H1 (cell line): ENCODE data around the gene ATG5. TPM values are rescaled to one million over a fixed set of nuclear protein-coding genes. Genes with fewer than 3 reads are reported as not detected.

Experiments used
- CTCF ChIA-PET: fragments of 300-600 bp; sonication (Branson Sonifier 250); formaldehyde crosslinking; loops from one replicate; lab custom pipeline; 2021; ENCODE audit not compliant: partially characterized antibody; lab: Charles Lee
- POLR2A ChIA-PET: fragments of 300-600 bp; sonication (Branson Sonifier 250); formaldehyde crosslinking; loops from one replicate; lab custom pipeline; 2021; ENCODE audit warnings: inconsistent platforms; ENCODE audit not compliant: partially characterized antibody; lab: Charles Lee
- DNase-seq, 2 experiments: peaks; one replicate each; pipeline versions ENCODE4 v3.0.0 to v3.0.0-alpha.2; 2010 to 2022; ENCODE audit warnings: low spot score in 2 of 2, low read depth in 1 of 2, mixed read lengths in 1 of 2
- FAIRE-seq: peaks from 2 replicates; lab custom pipeline; 2011; peaks lifted over from hg19 to GRCh38; lab: Jason Lieb, UNC
- H2AFZ ChIP-seq: 2 replicates; pipeline ENCODE4 v1.8.1; 2012; ENCODE audit warnings: low read length, inconsistent platforms
- H2AK5ac ChIP-seq: 2 replicates; pipeline ENCODE4 v1.6.1; 2013; ENCODE audit warnings: low read depth, low read length
- H2BK120ac ChIP-seq: replicated peaks from 2 replicates; pipeline ENCODE3; 2013; ENCODE audit warnings: low read depth, low read length, inconsistent platforms
- H2BK12ac ChIP-seq: 2 replicates; pipeline ENCODE4 v1.6.1; 2013; ENCODE audit warnings: low read depth, low read length
- H2BK15ac ChIP-seq: 2 replicates; pipeline ENCODE4 v1.6.1; 2013; ENCODE audit warnings: low read length
- H2BK20ac ChIP-seq: 2 replicates; pipeline ENCODE4 v1.6.1; 2013; ENCODE audit warnings: low read length
- H2BK5ac ChIP-seq: 2 replicates; pipeline ENCODE4 v1.6.1; 2013; ENCODE audit warnings: low read depth, low read length
- H3K14ac ChIP-seq: 2 replicates; pipeline ENCODE4 v1.6.1; 2013; ENCODE audit warnings: inconsistent platforms; ENCODE audit not compliant: insufficient read length
- H3K18ac ChIP-seq: 2 replicates; pipeline ENCODE4 v1.6.1; 2013; ENCODE audit warnings: low read length; ENCODE audit errors: extremely low read depth
- H3K23ac ChIP-seq: 2 replicates; pipeline ENCODE4 v1.6.1; 2013; ENCODE audit warnings: inconsistent platforms; ENCODE audit not compliant: insufficient read length
- H3K23me2 ChIP-seq: 2 replicates; pipeline ENCODE4 v1.6.1; 2013; ENCODE audit warnings: low read depth, low read length
- H3K27ac ChIP-seq: 2 replicates; pipeline ENCODE4 v1.6.1; 2011; ENCODE audit warnings: low read depth, low read length, inconsistent platforms
- H3K27me3 ChIP-seq, 4 experiments: replicated peaks in 1 of 4; 1 replicate in 1 of 4; 2 replicates in 3 of 4; pipeline versions ENCODE4 v1.6.1 to v1.8.1; 2011 to 2013; ENCODE audit warnings: low read length in 3 of 4, mild to moderate bottlenecking in 3 of 4, inconsistent platforms in 2 of 4, mixed read lengths in 2 of 4, moderate library complexity in 1 of 4; ENCODE audit not compliant: control insufficient read depth in 3 of 4, insufficient read depth in 3 of 4; ENCODE audit errors: extremely low read depth in 1 of 4
- H3K36me3 ChIP-seq, 4 experiments: 2 replicates each; pipeline versions ENCODE4 v1.6.1 to v1.8.1; 2011 to 2013; ENCODE audit warnings: mild to moderate bottlenecking in 4 of 4, low read length in 3 of 4, moderate library complexity in 2 of 4, control low read depth in 1 of 4, inconsistent platforms in 1 of 4; ENCODE audit not compliant: insufficient read depth in 4 of 4, control insufficient read depth in 2 of 4
- H3K4ac ChIP-seq: replicated peaks from 2 replicates; pipeline ENCODE3; 2013; ENCODE audit warnings: low read length, low read depth, mixed read lengths, inconsistent platforms; ENCODE audit not compliant: insufficient read length
- H3K4me1 ChIP-seq, 4 experiments: replicated peaks in 1 of 4; 1 replicate in 1 of 4; 2 replicates in 3 of 4; pipeline versions ENCODE4 v1.6.1 to v1.8.1; 2011 to 2013; ENCODE audit warnings: low read length in 3 of 4, inconsistent platforms in 2 of 4, mixed read lengths in 1 of 4; ENCODE audit not compliant: insufficient read depth in 4 of 4, control insufficient read depth in 3 of 4
- H3K4me2 ChIP-seq, 2 experiments: 2 replicates each; pipeline versions ENCODE4 v1.6.1 to v1.8.1; 2011 to 2013; ENCODE audit warnings: low read depth in 2 of 2, low read length in 2 of 2, control low read depth in 1 of 2, inconsistent platforms in 1 of 2, mild to moderate bottlenecking in 1 of 2; ENCODE audit not compliant: insufficient read depth in 1 of 2
- H3K4me3 ChIP-seq, 4 experiments: fragments of 200-600, 300-600 bp in 1 of 4; sonication (generic), shearing (Covaris generic), sonication (Bioruptor Twin) in 1 of 4; 2 replicates each; pipeline versions ENCODE4 v1.5.1 to v1.8.1; 2011 to 2016; ENCODE audit warnings: low read length in 4 of 4, low read depth in 3 of 4, control low read depth in 2 of 4, inconsistent platforms in 2 of 4, mild to moderate bottlenecking in 2 of 4, mixed read lengths in 1 of 4, moderate library complexity in 1 of 4; ENCODE audit not compliant: insufficient read depth in 2 of 4; ENCODE audit errors: extremely low read depth in 1 of 4
- H3K56ac ChIP-seq: replicated peaks from 2 replicates; pipeline ENCODE3; 2013; ENCODE audit warnings: low read depth, mild to moderate bottlenecking, mixed read lengths, low read length, inconsistent platforms; ENCODE audit not compliant: insufficient read length
- H3K79me1 ChIP-seq: 2 replicates; pipeline ENCODE4 v1.6.1; 2013; ENCODE audit warnings: low read depth, low read length, control low read depth
- H3K79me2 ChIP-seq, 2 experiments: 2 replicates each; pipeline versions ENCODE4 v1.6.1 to v1.8.1; 2012 to 2013; ENCODE audit warnings: low read length in 2 of 2, mild to moderate bottlenecking in 2 of 2, inconsistent platforms in 1 of 2; ENCODE audit not compliant: insufficient read depth in 2 of 2, control insufficient read depth in 1 of 2
- H3K9ac ChIP-seq, 4 experiments: replicated peaks in 1 of 4; 1 replicate in 1 of 4; 2 replicates in 3 of 4; pipeline versions ENCODE4 v1.6.1 to v1.8.1; 2011 to 2013; ENCODE audit warnings: low read depth in 3 of 4, low read length in 3 of 4, control low read depth in 2 of 4, mild to moderate bottlenecking in 2 of 4, moderate library complexity in 2 of 4, inconsistent platforms in 1 of 4; ENCODE audit errors: extremely low read depth in 1 of 4
- H3K9me3 ChIP-seq, 2 experiments: 2 replicates each; pipeline versions ENCODE4 v1.6.1 to v1.8.1; 2012 to 2013; ENCODE audit warnings: mild to moderate bottlenecking in 2 of 2, moderate library complexity in 2 of 2, control low read depth in 1 of 2, inconsistent platforms in 1 of 2, low read depth in 1 of 2, low read length in 1 of 2, mixed read lengths in 1 of 2; ENCODE audit not compliant: insufficient read depth in 2 of 2
- H4K20me1 ChIP-seq, 2 experiments: replicated peaks in 1 of 2; 2 replicates each; pipeline versions ENCODE3 to v1.8.1; 2011 to 2013; ENCODE audit warnings: inconsistent platforms in 2 of 2, low read length in 2 of 2, mild to moderate bottlenecking in 1 of 2; ENCODE audit not compliant: insufficient read depth in 2 of 2, control insufficient read depth in 1 of 2
- H4K5ac ChIP-seq: 2 replicates; pipeline ENCODE4 v1.6.1; 2013; ENCODE audit warnings: low read length, low read depth, mixed read lengths, inconsistent platforms; ENCODE audit not compliant: insufficient read length
- H4K8ac ChIP-seq: 2 replicates; pipeline ENCODE4 v1.8.0; 2013; ENCODE audit warnings: mild to moderate bottlenecking, moderate library complexity, low read length, inconsistent platforms; ENCODE audit not compliant: insufficient read depth; ENCODE audit errors: extremely low read depth
- H4K91ac ChIP-seq: replicated peaks from 2 replicates; pipeline ENCODE3; 2013; ENCODE audit warnings: low read length, mixed read lengths, inconsistent platforms; ENCODE audit not compliant: insufficient read length
- KDM4A ChIP-seq: IDR thresholded peaks from one replicate; pipeline ENCODE4 v1.7.1; 2012; ENCODE audit warnings: low read depth, mild to moderate bottlenecking, moderate library complexity, low read length, inconsistent platforms; ENCODE audit not compliant: severe bottlenecking
- WGBS, 2 experiments: shearing (Covaris generic) in 1 of 2; methylation state at CpG; one replicate each; pipeline versions ENCODE4 v1.1.6 to v1.1.7; 2013 to 2015; ENCODE audit warnings: low lambda C conversion rate in 2 of 2, mixed read lengths in 2 of 2, inconsistent platforms in 1 of 2, low coverage in 1 of 2, missing lambda C conversion rate in 1 of 2; ENCODE audit not compliant: insufficient replicate concordance in 2 of 2, insufficient coverage in 1 of 2, insufficient read length in 1 of 2; ENCODE audit errors: extremely low coverage in 1 of 2, missing lambda C conversion rate in 1 of 2; 5-methylcytosine and 5-hydroxymethylcytosine counted together
- polyA plus RNA-seq, 7 experiments: library from polyadenylated mRNA; depleted of rRNA in 3 of 7; stranded (reverse) in 5 of 7; unstranded in 2 of 7; fragments of >200 nt in 5 of 7; fragments of 200-250 nt in 2 of 7; gene quantifications; 1 replicate in 5 of 7; 2 replicates in 1 of 7; 4 replicates in 1 of 7; pipeline versions ENCODE4 v1.2.1 to v1.2.3, GENCODE V29; 2011 to 2013; ENCODE audit warnings: missing spikeins in 2 of 7, mixed read lengths in 2 of 7
- total RNA-seq: library from RNA; stranded (reverse); fragmentation: NEBNext Ultra II Directional; extraction: Animal tissue kit (Norgen Biotek cat#: 25700); gene quantifications from 2 replicates; pipeline ENCODE4 v1.2.1, GENCODE V29; 2021

ATG5 gene
- total and polyA plus RNA-seq, 2 of the 8 experiments (the other 6 are each of a cell fraction or from before 2014, with no cell fraction given): 18.2 to 39.0 TPM

DNA sequence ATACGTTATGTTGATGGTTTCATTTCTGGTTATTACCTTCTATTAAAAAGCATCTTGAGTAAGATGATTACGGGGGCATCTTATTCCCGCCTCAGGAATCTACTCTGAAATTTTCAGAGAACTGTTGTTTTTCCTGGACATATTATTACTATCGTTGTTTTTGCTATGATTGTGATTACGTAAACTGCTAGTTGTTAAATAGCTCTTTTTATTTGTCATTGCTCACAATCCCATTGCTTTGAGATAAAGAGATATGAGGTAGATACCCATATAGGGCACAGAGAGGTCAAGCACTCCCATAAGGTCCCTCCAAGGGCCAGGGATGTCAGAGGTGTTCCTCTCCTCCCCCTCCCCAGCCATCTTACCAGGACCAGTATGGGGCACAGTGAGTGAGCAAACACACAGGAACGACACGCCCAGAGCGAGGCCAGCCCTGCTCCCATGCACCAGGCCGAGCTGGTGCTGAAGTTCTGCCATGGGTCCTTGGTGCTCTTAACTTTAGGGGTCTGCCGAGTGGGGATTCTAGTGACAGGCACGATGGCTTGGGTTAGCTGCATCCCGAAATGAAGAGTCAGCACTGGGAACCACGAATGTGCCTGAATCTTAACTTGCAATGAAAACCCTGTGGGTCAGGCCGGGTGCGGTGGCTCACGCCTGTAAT, 189.5 kb downstream of the ATG5 start:
- H2AK5ac ChIP-seq: no peak overlapping the region
- no peak overlapping the region for H3K4me3 ChIP-seq
- H3K4ac ChIP-seq: no peak overlapping the region
- H4K8ac ChIP-seq: no peak overlapping the region
- H4K5ac ChIP-seq: no peak overlapping the region
- H2BK120ac ChIP-seq: no peak overlapping the region
- no peak overlapping the region for H2BK20ac ChIP-seq
- H3K4me2 ChIP-seq: no peak overlapping the region
- H3K27ac ChIP-seq: no peak overlapping the region
- no peak overlapping the region for H2BK15ac ChIP-seq
- no peaks in the 10 kb centered on the region for H3K9me3 ChIP-seq
- no peaks in the 10 kb centered on the region for H3K36me3 ChIP-seq
- no peaks in the 10 kb centered on the region for H4K20me1 ChIP-seq
- no peak for TF ChIP-seq KDM4A
- POLR2A ChIA-PET: interaction anchor here (1.2 kb wide), 1 partner anchor 30 kb away, joined by 3 read pairs; no protein-coding TSS in a partner anchor
- H3K79me2 ChIP-seq: no peaks in the 10 kb centered on the region
- H4K91ac ChIP-seq: no peak overlapping the region
- H2BK5ac ChIP-seq: no peak overlapping the region
- H3K14ac ChIP-seq: no peak overlapping the region
- no peak for DNase-seq
- H3K27me3 ChIP-seq: peaks cover 0 to 1% (median 0%) of the 10 kb centered on the region in 4 experiments; a peak in 1 of 7 replicates
- H3K9ac ChIP-seq: no peak overlapping the region
- no peak overlapping the region for H2AFZ ChIP-seq
- CTCF ChIA-PET: interaction anchor here (1.1 to 1.2 kb wide), 2 partner anchors 11 to 17 kb away, joined by 3 to 4 read pairs; no protein-coding TSS in a partner anchor
- FAIRE-seq: no peak
- peaks cover 0 to 3% (median 0%) of the 10 kb centered on the region in 4 experiments; a peak in 1 of 7 replicates for H3K4me1 ChIP-seq
- H3K18ac ChIP-seq: no peak overlapping the region
- no peaks in the 10 kb centered on the region for H3K23me2 ChIP-seq
- H3K23ac ChIP-seq: no peak overlapping the region
- no peak overlapping the region for H3K56ac ChIP-seq
- H3K79me1 ChIP-seq: no peaks in the 10 kb centered on the region
- WGBS, 2 experiments: 93% methylated on average over 16 of the region's 16 CpGs; no CpG with 5 or more reads in 1 of the 2 experiments
- no peak overlapping the region for H2BK12ac ChIP-seq
